Measurements from ENCODE around the gene SZT2. TPM values are rescaled to one million over a fixed set of nuclear protein-coding genes. Genes with fewer than 3 reads are reported as not detected.

SZT2 gene
- total and polyA plus RNA-seq, 12 donors, result 8.6 to 44.0 (median 26.0) TPM

DNA sequence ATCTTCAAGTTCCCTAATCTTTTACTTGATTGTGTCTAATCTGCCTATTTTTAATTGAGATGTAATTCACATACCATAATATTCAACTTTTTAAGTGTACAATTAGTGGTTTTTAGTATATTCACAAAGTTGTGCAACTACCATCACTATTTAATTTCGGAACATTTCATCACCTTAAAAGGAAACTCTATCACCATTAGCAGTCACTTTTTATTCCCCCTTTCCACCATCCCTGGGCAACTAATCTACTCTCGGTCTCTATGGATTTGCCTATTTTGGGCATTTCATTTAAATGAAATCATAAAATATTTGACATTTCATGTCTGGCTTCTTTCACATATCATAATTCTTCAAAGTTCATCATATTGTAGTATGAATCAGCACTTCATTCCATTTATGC, 94.7 kb downstream of the SZT2 start:
- H3K27me3 ChIP-seq, result no peaks in the 10 kb centered on the region
- H3K4me3 ChIP-seq, result no peak overlapping the region
- 89 to 91% methylated on average over 2 of the region's 2 CpGs for WGBS, 2 donors
- DNase-seq (no peak), ATAC-seq (no peak)
- intact Hi-C loops (cut with DNase I), result no loop called here
- H3K4me1 ChIP-seq, result peaks cover 0 to 6% (median 0%) of the 10 kb centered on the region in 9 donors
- H3K27ac ChIP-seq, result no peak overlapping the region
- peaks cover 0 to 27% (median 3%) of the 10 kb centered on the region in 11 donors for H3K9me3 ChIP-seq
- no peak for TF ChIP-seq CTCF (IDR thresholded peaks at IDR 0.05)
- no peaks in the 10 kb centered on the region for H3K36me3 ChIP-seq

- Histone ChIP-seq H3K27me3 (no peaks in the 10 kb centered on the region), H3K9me3 (peaks cover 0 to 52% (median 5%) of the 10 kb centered on the region in 11 donors), H3K4me3 (no peak overlapping the region), H3K4me1 (no peaks in the 10 kb centered on the region), H3K36me3 (no peaks in the 10 kb centered on the region), H3K27ac (no peak overlapping the region)
- no peak for TF ChIP-seq CTCF (IDR thresholded peaks at IDR 0.05)
- WGBS, 2 donors, result 72 to 73% methylated on average over 1 of the region's 1 CpG
- ATAC-seq (no peak), DNase-seq (no peak)
- intact Hi-C loops (cut with DNase I), result no loop called here
Observed at GRCh38 chr1:43488165-43488564, 98.5 kb downstream of the SZT2 start.

GRCh38 chr1:43491061-43491460, 101.4 kb downstream of the SZT2 start:
- ATAC-seq, result no peak
- Histone ChIP-seq H3K4me3 (no peak overlapping the region), H3K36me3 (no peaks in the 10 kb centered on the region), H3K27me3 (no peaks in the 10 kb centered on the region), H3K9me3 (peaks cover 0 to 52% (median 5%) of the 10 kb centered on the region in 11 donors), H3K27ac (no peak overlapping the region), H3K4me1 (no peaks in the 10 kb centered on the region)
- TF ChIP-seq CTCF (IDR thresholded peaks at IDR 0.05), result no peak
- DNase-seq, result no peak
- 89 to 100% methylated on average over 1 of the region's 1 CpG for WGBS, 2 donors
- intact Hi-C loops (cut with DNase I), result no loop called here

DNA sequence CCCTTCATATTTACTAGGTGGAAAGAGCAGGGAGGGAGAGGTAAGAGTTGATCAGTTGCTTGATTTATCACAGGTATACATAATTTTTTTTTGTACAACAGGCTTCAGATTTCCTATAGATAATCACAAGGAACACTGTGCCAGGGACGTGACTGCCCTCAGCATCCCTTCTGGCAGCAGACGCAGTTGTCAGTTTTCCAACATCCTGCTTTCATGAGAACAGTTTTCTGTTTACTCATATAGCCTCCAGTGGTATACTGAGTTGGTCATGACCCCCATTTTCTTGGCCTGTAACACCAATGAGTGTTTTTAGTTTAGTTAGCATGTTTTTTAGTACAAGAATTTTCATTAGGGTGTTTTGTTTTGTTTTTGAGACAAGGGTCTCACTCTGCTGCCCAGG, 103.1 kb downstream of the SZT2 start:
- 57 to 67% methylated on average over 2 of the region's 2 CpGs for WGBS, 2 donors
- Histone ChIP-seq H3K4me1 (no peaks in the 10 kb centered on the region), H3K4me3 (no peak overlapping the region), H3K9me3 (peaks cover 0 to 44% (median 5%) of the 10 kb centered on the region in 11 donors), H3K36me3 (no peaks in the 10 kb centered on the region), H3K27me3 (no peaks in the 10 kb centered on the region), H3K27ac (no peak overlapping the region)
- intact Hi-C loops (cut with DNase I), result no loop called here
- TF ChIP-seq CTCF (IDR thresholded peaks at IDR 0.05), result no peak
- DNase-seq (no peak), ATAC-seq (no peak)

Measured in heart right ventricle (tissue), 16 donors.